Body of pancreas (tissue), 4 donors: Measurements from ENCODE around the gene OR2H2. TPM values are rescaled to one million over a fixed set of nuclear protein-coding genes. Genes with fewer than 3 reads are reported as not detected.

Source experiments
- ATAC-seq: fragments of 150-250 bp; one replicate; pipeline ENCODE4 v1.9.1; 2016
- DNase-seq, 4 donors: peaks; one replicate each; pipeline ENCODE4 v3.0.0-alpha.2; 2019
- H3K27ac ChIP-seq, 4 donors: fragments of 200-600 bp; sonication (generic); 1 replicate in 3 of 4; 2 replicates in 1 of 4; pipeline versions ENCODE4 v1.5.1 to v1.6.1; 2016 to 2019; ENCODE audit warnings: mild to moderate bottlenecking in 1 of 4, mixed read lengths in 1 of 4, moderate library complexity in 1 of 4
- H3K27me3 ChIP-seq, 2 donors: fragments of 200-600 bp; sonication (generic); one replicate each; pipeline ENCODE4 v1.6.0; 2016; ENCODE audit warnings: mild to moderate bottlenecking in 1 of 2
- H3K36me3 ChIP-seq, 2 donors: fragments of 200-600 bp; sonication (generic); replicated peaks in 1 of 2; 2 replicates each; pipeline ENCODE4 v1.5.1; 2016; ENCODE audit warnings: low read depth in 2 of 2; ENCODE audit not compliant: insufficient read depth in 1 of 2
- H3K4me1 ChIP-seq: fragments of 200-600 bp; sonication (generic); one replicate; pipeline ENCODE4 v1.6.0; 2016
- H3K4me3 ChIP-seq, 2 donors: fragments of 200-600 bp; sonication (generic); 1 replicate in 1 of 2; 2 replicates in 1 of 2; pipeline ENCODE4 v1.5.1; 2016 to 2019
- H3K9me3 ChIP-seq, 3 donors: fragments of 200-600 bp; sonication (generic); 1 replicate in 2 of 3; 2 replicates in 1 of 3; pipeline ENCODE4 v1.5.1; 2016
- CTCF ChIP-seq, 7 experiments: fragments of 450-650 bp in 4 of 7; fragments of 200-600 bp in 3 of 7; sonication (generic) in 3 of 7; IDR thresholded peaks; one replicate each; pipeline ENCODE4 v1.5.1; 2016 to 2019; ENCODE audit warnings: antibody characterized with exemption in 7 of 7
- POLR2A ChIP-seq, 3 donors: fragments of 450-650 bp; IDR thresholded peaks; one replicate each; pipeline ENCODE4 v1.6.1; 2016; ENCODE audit warnings: antibody characterized with exemption in 3 of 3, mild to moderate bottlenecking in 2 of 3
- WGBS, 2 donors: methylation state at CpG; one replicate each; pipeline ENCODE4 v1.1.5; 2017; 5-methylcytosine and 5-hydroxymethylcytosine counted together
- intact Hi-C: fragments of 100-400 bp; cut with DNase I; formaldehyde crosslinking; loops from one replicate; pipeline ENCODE4 v1.15.1; 2023
- total RNA-seq, 2 donors: library from RNA; depleted of rRNA; stranded (reverse); fragments of >200 nt; gene quantifications; one replicate each; pipeline ENCODE4 v1.1.0, GENCODE V29; 2016

Gene OR2H2
- total RNA-seq, 2 donors from 2014 or later = not detected

- TF ChIP-seq POLR2A (IDR thresholded peaks at IDR 0.05) = no peak
- no peak for TF ChIP-seq CTCF (IDR thresholded peaks at IDR 0.05)
- H3K4me3 ChIP-seq = no peak overlapping the region
- H3K27ac ChIP-seq = no peak overlapping the region
- DNase-seq (no peak), ATAC-seq (no peak)
- H3K9me3 ChIP-seq = no peaks in the 10 kb centered on the region
- no peaks in the 10 kb centered on the region for H3K4me1 ChIP-seq
- H3K27me3 ChIP-seq = no peaks in the 10 kb centered on the region
- 73 to 80% methylated on average over 7 of the region's 7 CpGs for WGBS, 2 donors
- intact Hi-C loops = no loop called here
- no peaks in the 10 kb centered on the region for H3K36me3 ChIP-seq
Observed at GRCh38 chr6:29577544-29577943, 7.4 kb upstream of the OR2H2 start.

GRCh38 chr6:29589423-29590048, 4.6 kb downstream of the OR2H2 start:
- Histone ChIP-seq H3K4me3 (no peak overlapping the region), H3K27ac (no peak overlapping the region), H3K4me1 (no peaks in the 10 kb centered on the region), H3K9me3 (no peaks in the 10 kb centered on the region), H3K27me3 (no peaks in the 10 kb centered on the region), H3K36me3 (no peaks in the 10 kb centered on the region)
- intact Hi-C loops = loop anchor here (10.0 kb wide), 1 partner anchor 905 kb away; no protein-coding TSS in a partner anchor
- 2 to 7% methylated on average over 3 of the region's 3 CpGs for WGBS, 2 donors
- no peak for TF ChIP-seq POLR2A (IDR thresholded peaks at IDR 0.05)
- peak; percentile 76 to 98 (median 95) for TF ChIP-seq CTCF (IDR thresholded peaks at IDR 0.05)
- peak; percentile 47 to 65 (median 57) for DNase-seq
- ATAC-seq = peak; percentile 71

- Histone ChIP-seq H3K27me3 (no peaks in the 10 kb centered on the region), H3K36me3 (no peaks in the 10 kb centered on the region), H3K4me1 (no peaks in the 10 kb centered on the region), H3K4me3 (no peak overlapping the region), H3K27ac (no peak overlapping the region), H3K9me3 (no peaks in the 10 kb centered on the region)
- TF ChIP-seq POLR2A (IDR thresholded peaks at IDR 0.05) = no peak
- TF ChIP-seq CTCF (IDR thresholded peaks at IDR 0.05) = no peak
- 74% methylated on average over 4 of the region's 4 CpGs for WGBS, 2 donors
- intact Hi-C loops = loop anchor here (10.0 kb wide), 1 partner anchor 906 kb away; no protein-coding TSS in a partner anchor
- no peak for ATAC-seq
- DNase-seq = no peak
Observed at GRCh38 chr6:29590218-29590808, 5.4 kb downstream of the OR2H2 start.

GRCh38 chr6:29591677-29592076, 6.8 kb downstream of the OR2H2 start:
- H3K4me3 ChIP-seq = no peak overlapping the region
- ATAC-seq (no peak), DNase-seq (no peak)
- H3K27ac ChIP-seq = no peak overlapping the region
- H3K36me3 ChIP-seq = no peaks in the 10 kb centered on the region
- TF ChIP-seq CTCF (IDR thresholded peaks at IDR 0.05) = no peak
- TF ChIP-seq POLR2A (IDR thresholded peaks at IDR 0.05) = no peak
- WGBS, 2 donors = 68 to 78% methylated on average over 2 of the region's 2 CpGs
- no peaks in the 10 kb centered on the region for H3K4me1 ChIP-seq
- H3K9me3 ChIP-seq = no peaks in the 10 kb centered on the region
- intact Hi-C loops = loop anchor here (10.0 kb wide), 1 partner anchor 907 kb away; no protein-coding TSS in a partner anchor
- H3K27me3 ChIP-seq = no peaks in the 10 kb centered on the region
